ENCODE results near the gene PROZ.
A peak's percentile ranks its signal among the peaks of the same experiment; 100 is the strongest.

Gene PROZ

GRCh38 chr13:113196970-113197737 is 38.7 kb downstream of the PROZ start:
- Histone ChIP-seq H3K36me3 (ENCODE audit: control insufficient read depth, insufficient read depth, low read length) (peaks cover 78% of the 10 kb centered on the region), H3K4me3 (ENCODE audit: extremely low read depth, insufficient read depth, low read length, poor library complexity, severe bottlenecking) (no peak overlapping the region), H3K4me1 (ENCODE audit: control insufficient read depth, insufficient read depth, low read length, poor library complexity, severe bottlenecking) (no peaks in the 10 kb centered on the region), H3K27ac (ENCODE audit: low read depth, low read length, severe bottlenecking) (no peak overlapping the region), H3K9me3 (ENCODE audit: control insufficient read depth, low read length) (no peaks in the 10 kb centered on the region)
- WGBS, 2 experiments (ENCODE audit: insufficient coverage in 2 of 2) = 96% methylated on average over 9 of the region's 9 CpGs

GRCh38 chr13:113201815-113202214 is 43.4 kb downstream of the PROZ start:
- peaks cover 56% of the 10 kb centered on the region for H3K36me3 ChIP-seq (ENCODE audit: control insufficient read depth, insufficient read depth, low read length)
- no peak overlapping the region for H3K4me3 ChIP-seq (ENCODE audit: extremely low read depth, insufficient read depth, low read length, poor library complexity, severe bottlenecking)
- no peak overlapping the region for H3K27ac ChIP-seq (ENCODE audit: low read depth, low read length, severe bottlenecking)
- H3K4me1 ChIP-seq (ENCODE audit: control insufficient read depth, insufficient read depth, low read length, poor library complexity, severe bottlenecking) = peaks cover 8% of the 10 kb centered on the region
- WGBS, 2 experiments (ENCODE audit: insufficient coverage in 2 of 2) = 91% methylated on average over 1 of the region's 2 CpGs; no CpG with 5 or more reads in 1 of the 2 experiments
- no peaks in the 10 kb centered on the region for H3K9me3 ChIP-seq (ENCODE audit: control insufficient read depth, low read length)

GRCh38 chr13:113202912-113203311 is 44.5 kb downstream of the PROZ start:
- no peak overlapping the region for H3K4me3 ChIP-seq (ENCODE audit: extremely low read depth, insufficient read depth, low read length, poor library complexity, severe bottlenecking)
- no peak overlapping the region for H3K27ac ChIP-seq (ENCODE audit: low read depth, low read length, severe bottlenecking)
- WGBS, 2 experiments (ENCODE audit: insufficient coverage in 2 of 2) = 100% methylated on average over 3 to 4 of the region's 4 CpGs
- peaks cover 12% of the 10 kb centered on the region for H3K4me1 ChIP-seq (ENCODE audit: control insufficient read depth, insufficient read depth, low read length, poor library complexity, severe bottlenecking)
- no peaks in the 10 kb centered on the region for H3K9me3 ChIP-seq (ENCODE audit: control insufficient read depth, low read length)
- peaks cover 46% of the 10 kb centered on the region for H3K36me3 ChIP-seq (ENCODE audit: control insufficient read depth, insufficient read depth, low read length)

- Histone ChIP-seq H3K36me3 (ENCODE audit: control insufficient read depth, insufficient read depth, low read length) (peaks cover 44% of the 10 kb centered on the region), H3K4me3 (ENCODE audit: extremely low read depth, insufficient read depth, low read length, poor library complexity, severe bottlenecking) (no peak overlapping the region), H3K27ac (ENCODE audit: low read depth, low read length, severe bottlenecking) (peak overlapping the region; percentile 20), H3K4me1 (ENCODE audit: control insufficient read depth, insufficient read depth, low read length, poor library complexity, severe bottlenecking) (peaks cover 12% of the 10 kb centered on the region), H3K9me3 (ENCODE audit: control insufficient read depth, low read length) (no peaks in the 10 kb centered on the region)
- WGBS, 2 experiments (ENCODE audit: insufficient coverage in 2 of 2) = 92 to 97% methylated on average over 11 to 12 of the region's 12 CpGs
These were observed 45.3 kb downstream of the PROZ start for GRCh38 chr13:113203507-113204377.

- no peak overlapping the region for H3K4me3 ChIP-seq (ENCODE audit: extremely low read depth, insufficient read depth, low read length, poor library complexity, severe bottlenecking)
- no peaks in the 10 kb centered on the region for H3K9me3 ChIP-seq (ENCODE audit: control insufficient read depth, low read length)
- H3K4me1 ChIP-seq (ENCODE audit: control insufficient read depth, insufficient read depth, low read length, poor library complexity, severe bottlenecking) = peaks cover 12% of the 10 kb centered on the region
- H3K36me3 ChIP-seq (ENCODE audit: control insufficient read depth, insufficient read depth, low read length) = peaks cover 39% of the 10 kb centered on the region
- peak overlapping the region; percentile 20 for H3K27ac ChIP-seq (ENCODE audit: low read depth, low read length, severe bottlenecking)
- 95 to 100% methylated on average over 4 to 5 of the region's 5 CpGs for WGBS, 2 experiments (ENCODE audit: insufficient coverage in 2 of 2)
These were observed 45.9 kb downstream of the PROZ start for GRCh38 chr13:113204378-113204734.

GRCh38 chr13:113205428-113205931 is 47.0 kb downstream of the PROZ start:
- Histone ChIP-seq H3K27ac (ENCODE audit: low read depth, low read length, severe bottlenecking) (no peak overlapping the region), H3K4me3 (ENCODE audit: extremely low read depth, insufficient read depth, low read length, poor library complexity, severe bottlenecking) (no peak overlapping the region), H3K36me3 (ENCODE audit: control insufficient read depth, insufficient read depth, low read length) (peaks cover 28% of the 10 kb centered on the region), H3K4me1 (ENCODE audit: control insufficient read depth, insufficient read depth, low read length, poor library complexity, severe bottlenecking) (peaks cover 12% of the 10 kb centered on the region), H3K9me3 (ENCODE audit: control insufficient read depth, low read length) (no peaks in the 10 kb centered on the region)
- WGBS, 2 experiments (ENCODE audit: insufficient coverage in 2 of 2) = 93 to 100% methylated on average over 3 to 4 of the region's 5 CpGs

- Histone ChIP-seq H3K4me1 (ENCODE audit: control insufficient read depth, insufficient read depth, low read length, poor library complexity, severe bottlenecking) (peaks cover 24% of the 10 kb centered on the region), H3K36me3 (ENCODE audit: control insufficient read depth, insufficient read depth, low read length) (peaks cover 39% of the 10 kb centered on the region), H3K27ac (ENCODE audit: low read depth, low read length, severe bottlenecking) (no peak overlapping the region), H3K9me3 (ENCODE audit: control insufficient read depth, low read length) (no peaks in the 10 kb centered on the region), H3K4me3 (ENCODE audit: extremely low read depth, insufficient read depth, low read length, poor library complexity, severe bottlenecking) (peak overlapping the region; percentile 80)
- WGBS, 2 experiments (ENCODE audit: insufficient coverage in 2 of 2) = 44 to 54% methylated on average over 3 of the region's 3 CpGs
These were observed 49.0 kb downstream of the PROZ start for GRCh38 chr13:113207460-113207859.

- Histone ChIP-seq H3K9me3 (ENCODE audit: control insufficient read depth, low read length) (no peaks in the 10 kb centered on the region), H3K27ac (ENCODE audit: low read depth, low read length, severe bottlenecking) (peak overlapping the region; percentile 98), H3K36me3 (ENCODE audit: control insufficient read depth, insufficient read depth, low read length) (peaks cover 44% of the 10 kb centered on the region), H3K4me1 (ENCODE audit: control insufficient read depth, insufficient read depth, low read length, poor library complexity, severe bottlenecking) (peaks cover 24% of the 10 kb centered on the region), H3K4me3 (ENCODE audit: extremely low read depth, insufficient read depth, low read length, poor library complexity, severe bottlenecking) (peak overlapping the region; percentile 80)
- 1% methylated on average over 37 to 39 of the region's 44 CpGs for WGBS, 2 experiments (ENCODE audit: insufficient coverage in 2 of 2)
These were observed 49.5 kb downstream of the PROZ start for GRCh38 chr13:113207890-113208420.

GRCh38 chr13:113208421-113209335 is 50.2 kb downstream of the PROZ start, which contains the start of gene PCID2:
TSS of gene PCID2 (minus strand) at chr13:113208669. CDS start at chr13:113208634, 35 bp downstream.
- peak within 1 kb of the TSS; percentile 98 for H3K27ac ChIP-seq (ENCODE audit: low read depth, low read length, severe bottlenecking)
- 0 to 1% methylated on average over 65 to 93 of the region's 103 CpGs for WGBS, 2 experiments (ENCODE audit: insufficient coverage in 2 of 2)
- H3K4me1 ChIP-seq (ENCODE audit: control insufficient read depth, insufficient read depth, low read length, poor library complexity, severe bottlenecking) = peaks cover 24% of the 10 kb centered on the region
- peaks cover 49% of the 10 kb centered on the region for H3K36me3 ChIP-seq (ENCODE audit: control insufficient read depth, insufficient read depth, low read length)
- peak within 1 kb of the TSS; percentile 80 for H3K4me3 ChIP-seq (ENCODE audit: extremely low read depth, insufficient read depth, low read length, poor library complexity, severe bottlenecking)
- H3K9me3 ChIP-seq (ENCODE audit: control insufficient read depth, low read length) = no peaks in the 10 kb centered on the region

- H3K4me3 ChIP-seq (ENCODE audit: extremely low read depth, insufficient read depth, low read length, poor library complexity, severe bottlenecking) = peak within 1 kb of the TSS; percentile 80
- H3K36me3 ChIP-seq (ENCODE audit: control insufficient read depth, insufficient read depth, low read length) = peaks cover 54% of the 10 kb centered on the region
- H3K9me3 ChIP-seq (ENCODE audit: control insufficient read depth, low read length) = no peaks in the 10 kb centered on the region
- H3K27ac ChIP-seq (ENCODE audit: low read depth, low read length, severe bottlenecking) = peak within 1 kb of the TSS; percentile 98
- peaks cover 24% of the 10 kb centered on the region for H3K4me1 ChIP-seq (ENCODE audit: control insufficient read depth, insufficient read depth, low read length, poor library complexity, severe bottlenecking)
- WGBS, 2 experiments (ENCODE audit: insufficient coverage in 2 of 2) = 0% methylated on average over 24 to 38 of the region's 66 CpGs
These were observed 50.9 kb downstream of the PROZ start, which contains the start of gene CUL4A for GRCh38 chr13:113209336-113209758. TSS of gene CUL4A (plus strand) at chr13:113209613. CDS start at chr13:113209628, 15 bp downstream.
